Activated CD8-positive, alpha-beta T cell treated with anti-CD3 and anti-CD28 coated beads for 36 hours (primary cell): ENCODE measurements around the gene DEGS2. TPM values are rescaled to one million over a fixed set of nuclear protein-coding genes. Genes with fewer than 3 reads are reported as not detected.

Experiments
- ATAC-seq: fragments of 200-7000 bp; cut with Tn5 transposase; one replicate; pipeline ENCODE4 v1.10.0; 2021; ENCODE audit warnings: mild to moderate bottlenecking, moderate library complexity
- CTCF ChIA-PET: fragments of 350-600 bp; sonication (Branson Sonifier 250); formaldehyde crosslinking; loops from one replicate; lab custom pipeline; 2021; ENCODE audit warnings: antibody characterized with exemption; lab: Charles Lee
- POLR2A ChIA-PET: fragments of 350-600 bp; sonication (Branson Sonifier 250); formaldehyde crosslinking; loops from one replicate; lab custom pipeline; 2021; ENCODE audit warnings: antibody characterized with exemption; lab: Charles Lee
- DNase-seq: peaks from one replicate; pipeline ENCODE4 v3.0.0-alpha.2; 2020
- H3K27ac Mint-ChIP-seq: one replicate; pipeline ENCODE4 v1.8.0; 2021; ENCODE audit warnings: mild to moderate bottlenecking, mixed read lengths
- H3K27me3 Mint-ChIP-seq: one replicate; pipeline ENCODE4 v1.8.0; 2021; ENCODE audit warnings: mixed read lengths
- H3K36me3 Mint-ChIP-seq: one replicate; pipeline ENCODE4 v1.8.0; 2021; ENCODE audit warnings: low read depth, mixed read lengths
- H3K4me1 Mint-ChIP-seq: one replicate; pipeline ENCODE4 v1.8.0; 2021; ENCODE audit warnings: low read depth, mixed read lengths
- H3K4me3 Mint-ChIP-seq: one replicate; pipeline ENCODE4 v1.8.0; 2021; ENCODE audit warnings: mild to moderate bottlenecking, moderate library complexity, mixed read lengths
- H3K9me3 Mint-ChIP-seq: one replicate; pipeline ENCODE4 v1.8.0; 2021; ENCODE audit warnings: mixed read lengths
- CTCF ChIP-seq: fragments of 200-600 bp; IDR thresholded peaks from one replicate; pipeline ENCODE4 v1.8.0; 2022; ENCODE audit warnings: antibody characterized with exemption, mild to moderate bottlenecking
- intact Hi-C: fragments of 100-400 bp; cut with micrococcal nuclease; formaldehyde crosslinking; loops from one replicate; pipeline ENCODE4 v1.10.0; 2022
- total RNA-seq, 2 experiments: library from RNA; stranded (reverse); gene quantifications; one replicate each; pipeline ENCODE4 v1.2.3, GENCODE V29; 2021

Gene DEGS2
- total RNA-seq, 2 experiments from 2014 or later: 2.6 to 3.1 TPM

GRCh38 chr14:100149851-100150611, 9.4 kb downstream of the DEGS2 start:
- Mint-ChIP-seq H3K36me3 (peaks cover 3% of the 10 kb centered on the region), H3K27ac (no peak overlapping the region), H3K9me3 (peaks cover 3% of the 10 kb centered on the region), H3K27me3 (no peaks in the 10 kb centered on the region), H3K4me1 (peaks cover 16% of the 10 kb centered on the region), H3K4me3 (no peak overlapping the region)
- DNase-seq (no peak), ATAC-seq (no peak)
- TF ChIP-seq CTCF: no peak
- intact Hi-C loops: no loop called here
- CTCF ChIA-PET: no interaction called here
- POLR2A ChIA-PET: no interaction called here

GRCh38 chr14:100148837-100149731, 10.4 kb downstream of the DEGS2 start:
- ATAC-seq (no peak), DNase-seq (no peak)
- Mint-ChIP-seq H3K4me3 (no peak overlapping the region), H3K36me3 (no peaks in the 10 kb centered on the region), H3K4me1 (peaks cover 16% of the 10 kb centered on the region), H3K27me3 (no peaks in the 10 kb centered on the region), H3K9me3 (no peaks in the 10 kb centered on the region), H3K27ac (no peak overlapping the region)
- intact Hi-C loops: no loop called here
- TF ChIP-seq CTCF: no peak
- ChIA-PET CTCF (no interaction called here), POLR2A (interaction anchor here (1.3 kb wide), 1 partner anchor 79 kb away, joined by 3 read pairs; no protein-coding TSS in a partner anchor)

GRCh38 chr14:100147691-100148464, 11.6 kb downstream of the DEGS2 start:
- H3K36me3 Mint-ChIP-seq: peaks cover 2% of the 10 kb centered on the region
- H3K4me3 Mint-ChIP-seq: no peak overlapping the region
- no peaks in the 10 kb centered on the region for H3K9me3 Mint-ChIP-seq
- no peak overlapping the region for H3K27ac Mint-ChIP-seq
- no peak for TF ChIP-seq CTCF
- ATAC-seq (no peak), DNase-seq (no peak)
- intact Hi-C loops: no loop called here
- POLR2A ChIA-PET: interaction anchor here (0.8 to 1.7 kb wide), 4 partner anchors 9 to 80 kb away, joined by 3 to 6 read pairs (median 3); no protein-coding TSS in a partner anchor
- no peaks in the 10 kb centered on the region for H3K27me3 Mint-ChIP-seq
- peaks cover 16% of the 10 kb centered on the region for H3K4me1 Mint-ChIP-seq
- CTCF ChIA-PET: interaction anchor here (1.3 to 3.1 kb wide), 4 partner anchors 7 to 93 kb away, joined by 3 to 16 read pairs (median 6); no protein-coding TSS in a partner anchor

DNA sequence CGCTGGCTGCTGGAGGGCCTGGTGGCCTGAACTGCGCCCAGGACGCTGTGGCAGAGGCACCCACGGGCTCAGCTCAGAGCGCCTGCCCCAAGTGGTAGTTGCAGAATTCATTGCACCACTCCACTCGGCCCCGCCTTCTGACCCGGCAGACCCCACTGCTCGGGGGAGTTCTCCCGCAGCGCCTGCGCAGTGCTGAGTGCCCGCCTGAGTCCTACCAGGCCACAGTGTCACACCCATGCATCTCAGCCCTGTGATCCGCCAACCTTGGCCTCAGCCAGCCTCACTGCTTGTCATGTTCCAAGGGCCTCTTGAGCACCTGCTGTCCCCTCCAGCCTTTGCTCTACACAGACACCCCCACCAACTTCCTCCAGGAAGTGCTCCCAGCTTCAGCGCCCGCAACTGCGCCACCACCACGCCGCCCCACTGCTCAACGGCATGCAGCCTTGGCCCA, 12.2 kb downstream of the DEGS2 start:
- intact Hi-C loops: no loop called here
- peak; percentile 78 for ATAC-seq
- Mint-ChIP-seq H3K27ac (peak overlapping the region; percentile 83), H3K4me1 (peaks cover 16% of the 10 kb centered on the region), H3K36me3 (peaks cover 2% of the 10 kb centered on the region), H3K27me3 (no peaks in the 10 kb centered on the region), H3K4me3 (peak overlapping the region; percentile 48), H3K9me3 (no peaks in the 10 kb centered on the region)
- DNase-seq: peak; percentile 83
- CTCF ChIA-PET: interaction anchor here (1.3 to 3.1 kb wide), 6 partner anchors 8 to 94 kb away, joined by 3 to 16 read pairs (median 6); no protein-coding TSS in a partner anchor
- no peak for TF ChIP-seq CTCF
- POLR2A ChIA-PET: interaction anchor here (0.8 to 1.7 kb wide), 4 partner anchors 8 to 16 kb away, joined by 3 to 6 read pairs (median 4); no protein-coding TSS in a partner anchor
